A549 (cell line): ENCODE data around the gene INTS7. TPM values are rescaled to one million over a fixed set of nuclear protein-coding genes. Genes with fewer than 3 reads are reported as not detected.

Source experiments
- ATAC-seq, 2 experiments: fragments of 200-7000 bp in 1 of 2; fragments of >200 bp in 1 of 2; cut with Nextera tagmentation in 1 of 2; cut with Tn5 transposase in 1 of 2; 3 replicates each; pipeline versions ENCODE4 v1.8.0 to v1.9.1; 2018 to 2020; ENCODE audit warnings: mild to moderate bottlenecking in 1 of 2, moderate library complexity in 1 of 2
- CTCF ChIA-PET: fragments of 300-600 bp; sonication (Branson Sonifier 250); formaldehyde crosslinking; extraction: SDS; loops from one replicate; lab custom pipeline; 2021; ENCODE audit warnings: antibody characterized with exemption, inconsistent platforms; lab: Yijun Ruan, JAX
- POLR2A ChIA-PET: fragments of 350-600 bp; formaldehyde crosslinking; extraction: SDS; loops from one replicate; lab custom pipeline; 2021; ENCODE audit warnings: antibody characterized with exemption, inconsistent platforms; lab: Yijun Ruan, JAX
- DNase-seq, 2 experiments: peaks; one replicate each; pipeline versions ENCODE4 v3.0.0 to v3.0.0-alpha.2; 2011 to 2016; ENCODE audit warnings: low read depth in 1 of 2, low spot score in 1 of 2
- FAIRE-seq: peaks from 2 replicates; lab custom pipeline; 2011; peaks lifted over from hg19 to GRCh38; lab: Jason Lieb, UNC
- H3K27ac ChIP-seq, 2 experiments: fragments of >200 bp; sonication (Bioruptor Twin); formaldehyde crosslinking; 3 replicates each; pipeline ENCODE4 v1.5.1; 2016 to 2017
- H3K4me1 ChIP-seq: fragments of >200 bp; sonication (Bioruptor Twin); formaldehyde crosslinking; 3 replicates; pipeline ENCODE4 v1.6.1; 2016
- H3K4me2 ChIP-seq: fragments of >200 bp; sonication (Bioruptor Twin); formaldehyde crosslinking; 3 replicates; pipeline ENCODE4 v1.6.1; 2016
- H3K4me3 ChIP-seq: fragments of >200 bp; sonication (Bioruptor Twin); formaldehyde crosslinking; 3 replicates; pipeline ENCODE4 v1.5.1; 2016
- H3K9me3 ChIP-seq: fragments of >200 bp; sonication (Bioruptor Twin); formaldehyde crosslinking; 3 replicates; pipeline ENCODE4 v1.6.1; 2016
- BHLHE40 ChIP-seq: IDR thresholded peaks from 2 replicates; pipeline ENCODE4 v1.6.1; 2012; ENCODE audit warnings: low read depth, low read length, inconsistent platforms
- CBX2 ChIP-seq: fragments of 200-600 bp; sonication (generic); IDR thresholded peaks from 2 replicates; pipeline ENCODE4 v1.6.1; 2016; ENCODE audit warnings: low read depth, mild to moderate bottlenecking, borderline replicate concordance
- CHD4 ChIP-seq: fragments of 200-600 bp; sonication (generic); IDR thresholded peaks from 2 replicates; pipeline ENCODE4 v1.6.1; 2016; ENCODE audit warnings: antibody characterized with exemption, mild to moderate bottlenecking, borderline replicate concordance
- EHMT2 ChIP-seq: fragments of 200-600 bp; sonication (generic); IDR thresholded peaks from 2 replicates; pipeline ENCODE4 v1.6.1; 2016; ENCODE audit warnings: antibody characterized with exemption, low read depth, mild to moderate bottlenecking, moderate library complexity
- GATA3 ChIP-seq: IDR thresholded peaks from 2 replicates; pipeline ENCODE4 v1.6.1; 2012; ENCODE audit warnings: borderline replicate concordance
- HOXA7 ChIP-seq: fragments of 250-450 bp; sonication (Bioruptor Pico); IDR thresholded peaks from 2 replicates; pipeline ENCODE4 v1.5.0; 2020; ENCODE audit warnings: mild to moderate bottlenecking, moderate library complexity
- HOXB5 ChIP-seq: fragments of 250-450 bp; sonication (Bioruptor Pico); IDR thresholded peaks from 2 replicates; pipeline ENCODE4 v1.5.0; 2020; ENCODE audit warnings: mild to moderate bottlenecking, moderate library complexity
- KDM1A ChIP-seq: fragments of 200-600 bp; sonication (generic); IDR thresholded peaks from 2 replicates; pipeline ENCODE4 v1.6.1; 2016; ENCODE audit warnings: low read depth, mild to moderate bottlenecking
- MAFK ChIP-seq: fragments of 450-650 bp; IDR thresholded peaks from 2 replicates; pipeline ENCODE4 v1.6.1; 2014; ENCODE audit not compliant: partially characterized antibody
- MYC ChIP-seq: IDR thresholded peaks from 2 replicates; pipeline ENCODE4 v1.6.1; 2012; ENCODE audit warnings: mild to moderate bottlenecking, inconsistent platforms, low read length, improper control_type of control experiment, borderline replicate concordance
- NPAS2 ChIP-seq: fragments of 250-450 bp; sonication (Bioruptor Pico); IDR thresholded peaks from 2 replicates; pipeline ENCODE4 v1.8.0; 2022; ENCODE audit warnings: mild to moderate bottlenecking, moderate library complexity, borderline replicate concordance
- PHF8 ChIP-seq: fragments of 200-600 bp; sonication (generic); IDR thresholded peaks from 2 replicates; pipeline ENCODE4 v1.6.1; 2016; ENCODE audit warnings: low read depth, mild to moderate bottlenecking, antibody characterized with exemption, moderate library complexity, borderline replicate concordance
- RFX5 ChIP-seq: fragments of 450-650 bp; IDR thresholded peaks from 2 replicates; pipeline ENCODE4 v1.7.1; 2014; ENCODE audit warnings: antibody characterized with exemption, mild to moderate bottlenecking, moderate library complexity
- TFCP2L1 ChIP-seq: fragments of 250-450 bp; sonication (Bioruptor Pico); IDR thresholded peaks from 2 replicates; pipeline ENCODE4 v1.5.0; 2021; ENCODE audit warnings: mild to moderate bottlenecking
- TP53 ChIP-seq: fragments of 250-450 bp; sonication (Bioruptor Pico); IDR thresholded peaks from 2 replicates; pipeline ENCODE4 v1.5.0; 2021; ENCODE audit warnings: mild to moderate bottlenecking, moderate library complexity
- WGBS: methylation state at CpG from one replicate; pipeline ENCODE4 v1.1.6; 2017; ENCODE audit errors: missing lambda C conversion rate; 5-methylcytosine and 5-hydroxymethylcytosine counted together
- polyA plus RNA-seq, 4 experiments: library from polyadenylated mRNA; depleted of rRNA in 3 of 4; stranded (reverse); fragments of >200 nt; fragmentation: RNase III in 1 of 4; extraction: RNeasy Plus Mini Kit Qiagen cat#74134 plus additional on column Dnase treatment in 1 of 4; gene quantifications; 2 replicates in 3 of 4; 3 replicates in 1 of 4; pipeline ENCODE4 v1.2.3, GENCODE V29; 2011 to 2017
- TF ChIP-seq, protein P1 (sequence below): fragments of >200 bp; sonication (Bioruptor Twin); formaldehyde crosslinking; IDR thresholded peaks from 2 replicates; pipeline ENCODE4 v1.6.1; 2016
- TF ChIP-seq, protein P2 (sequence below): IDR thresholded peaks from 2 replicates; pipeline ENCODE4 v1.6.1; 2012
- TF ChIP-seq, protein P3 (sequence below): IDR thresholded peaks from 2 replicates; pipeline ENCODE4 v1.6.1; 2012

Gene INTS7
- polyA plus RNA-seq, 2 of the 4 experiments (the other 2 are of a cell fraction) = 21.5 to 47.2 TPM

DNA sequence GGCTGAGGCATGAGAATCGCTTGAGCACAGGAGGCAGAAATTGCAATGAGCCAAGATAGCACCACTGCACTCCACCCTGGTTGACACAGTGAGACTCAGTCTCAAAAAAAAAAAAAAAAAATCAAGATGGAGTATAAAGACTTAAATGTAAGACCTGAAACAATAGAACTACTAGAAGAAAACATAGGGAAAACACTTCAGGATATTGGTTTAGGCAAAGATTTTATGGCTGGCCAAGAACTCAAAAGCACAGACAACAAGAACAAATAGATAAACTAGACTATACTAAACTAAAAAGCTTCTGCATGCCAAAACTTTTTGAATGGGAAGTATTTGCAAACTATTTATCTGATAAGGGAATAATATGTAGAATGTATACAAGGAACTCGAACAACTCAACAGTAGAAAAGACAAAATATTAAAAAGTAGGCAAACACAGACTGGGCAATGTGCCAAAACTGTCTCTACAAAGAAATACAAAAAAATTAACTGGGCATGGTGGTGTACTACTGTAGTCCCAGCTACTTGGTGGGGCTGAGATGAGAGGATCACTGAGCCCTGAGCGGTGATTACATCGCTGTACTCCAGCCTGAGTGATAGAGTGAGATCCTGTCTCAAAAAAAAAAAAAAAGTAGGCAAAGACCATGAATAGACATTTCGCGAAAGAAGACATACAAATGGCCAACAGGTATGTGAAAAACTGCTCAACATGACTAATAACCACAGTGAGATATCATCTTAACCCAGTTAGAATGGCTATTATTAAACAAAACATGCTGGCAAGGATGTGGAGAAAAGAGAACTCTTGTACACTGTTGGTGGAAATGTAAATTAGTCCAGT is 25.5 kb upstream of the INTS7 start (continued):
- no peak for TF ChIP-seq TFCP2L1 (CRISPR knock-in tag)
- TF ChIP-seq GATA3 = no peak
- TF ChIP-seq MAFK = no peak
- no peak for TF ChIP-seq RFX5
- TF ChIP-seq, all 56 proteins: peak for 0

DNA sequence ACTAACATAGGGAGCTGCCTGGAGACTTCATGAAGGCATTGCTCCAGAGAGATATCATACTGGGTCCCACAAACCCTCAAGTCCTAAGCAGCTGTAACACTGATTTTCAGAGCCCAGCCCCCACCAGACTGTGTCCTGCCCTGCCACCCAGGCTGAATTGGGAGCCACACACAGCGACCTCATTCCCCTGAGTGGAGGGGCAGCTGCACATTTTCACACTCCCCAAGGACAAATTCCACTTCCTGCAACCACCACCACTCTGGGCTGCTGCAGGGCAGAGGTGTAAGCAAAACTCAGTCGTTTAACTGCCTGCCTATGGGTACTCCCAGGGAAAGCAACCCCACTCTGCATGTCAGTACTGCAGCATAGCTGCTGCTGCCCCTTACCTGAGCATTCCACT is 20.0 kb upstream of the INTS7 start:
- Histone ChIP-seq H3K4me2 (no peak overlapping the region), H3K4me3 (no peak overlapping the region), H3K4me1 (no peaks in the 10 kb centered on the region), H3K27ac (no peak overlapping the region), H3K9me3 (0 out of 3 replicates have a peak, but pooled peaks cover 7% of the 10 kb centered on the region)
- ATAC-seq (no peak), DNase-seq (no peak), FAIRE-seq (no peak)
- TF ChIP-seq PHF8 = no peak
- TF ChIP-seq TP53 (CRISPR knock-in tag) = no peak
- no peak for TF ChIP-seq TFCP2L1 (CRISPR knock-in tag)
- TF ChIP-seq HOXB5 (CRISPR knock-in tag) = no peak
- TF ChIP-seq, protein P1, sequence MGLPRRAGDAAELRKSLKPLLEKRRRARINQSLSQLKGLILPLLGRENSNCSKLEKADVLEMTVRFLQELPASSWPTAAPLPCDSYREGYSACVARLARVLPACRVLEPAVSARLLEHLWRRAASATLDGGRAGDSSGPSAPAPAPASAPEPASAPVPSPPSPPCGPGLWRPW = no peak
- no peak for TF ChIP-seq GATA3
- ChIA-PET CTCF (interaction anchor here (0.6 to 2.5 kb wide), 6 partner anchors 15 to 393 kb away, joined by 3 to 13 read pairs (median 4); partner anchors contain the start of genes DTL and INTS7), POLR2A (no interaction called here)
- WGBS = 97% methylated on average over 2 of the region's 2 CpGs

DNA sequence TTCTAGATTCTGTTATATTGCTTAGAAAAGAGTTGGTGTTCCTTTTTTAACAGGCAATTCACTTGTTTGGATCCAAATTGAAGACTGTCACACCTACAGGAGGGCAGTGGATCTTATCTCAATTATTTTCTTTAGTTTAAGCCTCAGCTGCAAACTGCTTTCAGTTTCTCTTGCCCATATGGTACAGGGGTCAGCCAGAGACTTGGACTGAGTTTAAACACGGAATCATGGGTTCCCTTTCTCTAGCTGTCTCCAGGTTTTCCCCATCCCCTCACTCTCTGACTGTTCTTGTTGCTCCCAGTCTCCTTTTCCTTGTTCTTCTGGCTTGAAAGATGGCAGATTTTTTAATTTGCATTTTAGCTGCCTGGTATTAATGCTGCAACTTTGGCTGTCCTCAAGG is 18.6 kb upstream of the INTS7 start:
- WGBS = 90% methylated on average over 1 of the region's 1 CpG
- ChIA-PET POLR2A (no interaction called here), CTCF (interaction anchor here (0.7 to 2.5 kb wide), 3 partner anchors 8 to 314 kb away, joined by 3 to 13 read pairs (median 6); partner anchors contain the start of genes DTL and INTS7)
- Histone ChIP-seq H3K4me3 (no peak overlapping the region), H3K4me2 (no peak overlapping the region), H3K27ac (no peak overlapping the region), H3K9me3 (0 out of 3 replicates have a peak, but pooled peaks cover 7% of the 10 kb centered on the region), H3K4me1 (no peaks in the 10 kb centered on the region)
- TF ChIP-seq BHLHE40 = no peak
- no peak for TF ChIP-seq HOXA7 (CRISPR knock-in tag)
- no peak for TF ChIP-seq KDM1A
- ATAC-seq (no peak), DNase-seq (no peak), FAIRE-seq (no peak)

DNA sequence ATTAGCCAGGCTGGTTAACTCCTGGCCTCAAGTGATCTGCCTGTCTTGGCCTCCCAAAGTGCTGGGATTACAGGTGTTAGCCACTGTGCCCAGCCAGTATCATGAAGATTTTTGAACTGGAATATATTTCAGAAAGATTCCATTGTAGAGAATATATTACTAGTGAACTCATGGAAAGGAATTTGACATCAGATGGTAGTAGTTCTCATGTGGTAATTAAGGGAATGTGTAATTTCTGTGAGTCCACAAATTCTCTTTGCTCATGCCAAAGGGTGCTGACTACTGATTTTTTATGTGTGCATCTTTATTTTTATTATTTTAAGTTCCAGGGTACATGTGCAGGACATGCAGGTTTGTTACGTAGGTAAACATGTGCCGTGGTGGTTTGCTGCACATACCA is 10.6 kb upstream of the INTS7 start:
- H3K4me1 ChIP-seq = peaks cover 3% of the 10 kb centered on the region
- no peak overlapping the region for H3K4me2 ChIP-seq
- TF ChIP-seq NPAS2 (CRISPR knock-in tag) (no peak), PHF8 (no peak), MYC (no peak), CHD4 (no peak), CBX2 (no peak), EHMT2 (no peak)
- TF ChIP-seq, protein P2, sequence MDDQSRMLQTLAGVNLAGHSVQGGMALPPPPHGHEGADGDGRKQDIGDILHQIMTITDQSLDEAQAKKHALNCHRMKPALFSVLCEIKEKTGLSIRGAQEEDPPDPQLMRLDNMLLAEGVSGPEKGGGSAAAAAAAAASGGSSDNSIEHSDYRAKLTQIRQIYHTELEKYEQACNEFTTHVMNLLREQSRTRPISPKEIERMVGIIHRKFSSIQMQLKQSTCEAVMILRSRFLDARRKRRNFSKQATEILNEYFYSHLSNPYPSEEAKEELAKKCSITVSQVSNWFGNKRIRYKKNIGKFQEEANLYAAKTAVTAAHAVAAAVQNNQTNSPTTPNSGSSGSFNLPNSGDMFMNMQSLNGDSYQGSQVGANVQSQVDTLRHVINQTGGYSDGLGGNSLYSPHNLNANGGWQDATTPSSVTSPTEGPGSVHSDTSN = no peak
- TF ChIP-seq, protein P3, sequence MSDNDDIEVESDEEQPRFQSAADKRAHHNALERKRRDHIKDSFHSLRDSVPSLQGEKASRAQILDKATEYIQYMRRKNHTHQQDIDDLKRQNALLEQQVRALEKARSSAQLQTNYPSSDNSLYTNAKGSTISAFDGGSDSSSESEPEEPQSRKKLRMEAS = no peak
- TF ChIP-seq, all 56 proteins: peak for 0
- WGBS = 89% methylated on average over 2 of the region's 2 CpGs
- ChIA-PET POLR2A (no interaction called here), CTCF (interaction anchor here (1.7 to 7.5 kb wide), 3 partner anchors 11 to 331 kb away, joined by 3 to 58 read pairs (median 19); partner anchors contain the start of genes DTL and INTS7)
- ATAC-seq = no peak
- H3K4me3 ChIP-seq = no peak overlapping the region
- no peaks in the 10 kb centered on the region for H3K9me3 ChIP-seq
- H3K27ac ChIP-seq = no peak overlapping the region
- DNase-seq = no peak
- FAIRE-seq = no peak
